ENCODE results near the gene NBPF3. TPM values are rescaled to one million over a fixed set of nuclear protein-coding genes. Genes with fewer than 3 reads are reported as not detected.

NBPF3 gene
- total RNA-seq, 4 donors from 2014 or later: 8.2 to 12.0 (median 9.2) TPM

GRCh38 chr1:21523297-21523813, 83.4 kb downstream of the NBPF3 start:
- H3K27ac ChIP-seq: no peak overlapping the region
- H3K36me3 ChIP-seq: no peaks in the 10 kb centered on the region
- no peak overlapping the region for H3K4me3 ChIP-seq
- no peaks in the 10 kb centered on the region for H3K9me3 ChIP-seq
- DNase-seq (ENCODE audit: low spot score in 2 of 2): no peak
- no peaks in the 10 kb centered on the region for H3K27me3 ChIP-seq
- H3K4me1 ChIP-seq: peaks cover 13% of the 10 kb centered on the region
- TF ChIP-seq POLR2AphosphoS5 (IDR thresholded peaks at IDR 0.05) (no peak), POLR2A (IDR thresholded peaks at IDR 0.05) (no peak), EP300 (IDR thresholded peaks at IDR 0.05) (no peak)
- TF ChIP-seq, protein P1, sequence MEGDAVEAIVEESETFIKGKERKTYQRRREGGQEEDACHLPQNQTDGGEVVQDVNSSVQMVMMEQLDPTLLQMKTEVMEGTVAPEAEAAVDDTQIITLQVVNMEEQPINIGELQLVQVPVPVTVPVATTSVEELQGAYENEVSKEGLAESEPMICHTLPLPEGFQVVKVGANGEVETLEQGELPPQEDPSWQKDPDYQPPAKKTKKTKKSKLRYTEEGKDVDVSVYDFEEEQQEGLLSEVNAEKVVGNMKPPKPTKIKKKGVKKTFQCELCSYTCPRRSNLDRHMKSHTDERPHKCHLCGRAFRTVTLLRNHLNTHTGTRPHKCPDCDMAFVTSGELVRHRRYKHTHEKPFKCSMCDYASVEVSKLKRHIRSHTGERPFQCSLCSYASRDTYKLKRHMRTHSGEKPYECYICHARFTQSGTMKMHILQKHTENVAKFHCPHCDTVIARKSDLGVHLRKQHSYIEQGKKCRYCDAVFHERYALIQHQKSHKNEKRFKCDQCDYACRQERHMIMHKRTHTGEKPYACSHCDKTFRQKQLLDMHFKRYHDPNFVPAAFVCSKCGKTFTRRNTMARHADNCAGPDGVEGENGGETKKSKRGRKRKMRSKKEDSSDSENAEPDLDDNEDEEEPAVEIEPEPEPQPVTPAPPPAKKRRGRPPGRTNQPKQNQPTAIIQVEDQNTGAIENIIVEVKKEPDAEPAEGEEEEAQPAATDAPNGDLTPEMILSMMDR (IDR thresholded peaks at IDR 0.05): no peak
- 66% methylated on average over 7 of the region's 7 CpGs for WGBS

DNA sequence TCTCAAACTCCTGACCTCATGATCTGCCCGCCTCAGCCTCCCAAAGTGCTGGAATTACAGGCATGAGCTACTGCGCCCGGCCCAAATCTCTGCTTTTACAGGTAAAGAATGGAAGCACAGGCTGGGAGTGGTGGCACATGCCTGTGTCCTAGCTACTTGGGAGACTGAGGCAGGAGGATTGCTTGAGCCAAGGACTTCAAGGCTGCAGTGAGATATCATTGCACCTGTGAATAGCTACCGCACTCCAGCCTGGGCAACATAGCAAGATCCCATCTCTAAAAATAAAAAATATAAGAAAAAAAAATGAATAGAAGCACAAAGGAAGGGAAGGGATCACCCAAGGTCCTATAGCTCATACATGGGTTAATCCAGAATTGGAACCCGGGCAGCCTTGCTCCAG, 84.3 kb downstream of the NBPF3 start:
- Histone ChIP-seq H3K27me3 (no peaks in the 10 kb centered on the region), H3K4me1 (peaks cover 13% of the 10 kb centered on the region), H3K36me3 (no peaks in the 10 kb centered on the region), H3K9me3 (no peaks in the 10 kb centered on the region), H3K27ac (no peak overlapping the region), H3K4me3 (no peak overlapping the region)
- TF ChIP-seq POLR2A (IDR thresholded peaks at IDR 0.05) (no peak), POLR2AphosphoS5 (IDR thresholded peaks at IDR 0.05) (no peak), EP300 (IDR thresholded peaks at IDR 0.05) (no peak)
- TF ChIP-seq, protein P1 (IDR thresholded peaks at IDR 0.05): no peak
- 83% methylated on average over 5 of the region's 5 CpGs for WGBS
- DNase-seq (ENCODE audit: low spot score in 2 of 2): no peak

GRCh38 chr1:21524686-21525339, 84.9 kb downstream of the NBPF3 start:
- 61% methylated on average over 14 of the region's 14 CpGs for WGBS
- no peak overlapping the region for H3K27ac ChIP-seq
- DNase-seq (ENCODE audit: low spot score in 2 of 2): no peak
- no peaks in the 10 kb centered on the region for H3K9me3 ChIP-seq
- no peaks in the 10 kb centered on the region for H3K36me3 ChIP-seq
- H3K4me3 ChIP-seq: no peak overlapping the region
- no peaks in the 10 kb centered on the region for H3K27me3 ChIP-seq
- peaks cover 13% of the 10 kb centered on the region for H3K4me1 ChIP-seq
- TF ChIP-seq EP300 (IDR thresholded peaks at IDR 0.05) (no peak), POLR2A (IDR thresholded peaks at IDR 0.05) (no peak)

GRCh38 chr1:21525340-21525717, 85.4 kb downstream of the NBPF3 start:
- H3K36me3 ChIP-seq: no peaks in the 10 kb centered on the region
- H3K4me1 ChIP-seq: peaks cover 13% of the 10 kb centered on the region
- TF ChIP-seq EP300 (IDR thresholded peaks at IDR 0.05): no peak
- TF ChIP-seq, protein P1 (IDR thresholded peaks at IDR 0.05): no peak
- no peak for TF ChIP-seq POLR2A (IDR thresholded peaks at IDR 0.05)
- TF ChIP-seq POLR2AphosphoS5 (IDR thresholded peaks at IDR 0.05): no peak
- H3K27ac ChIP-seq: no peak overlapping the region
- no peak overlapping the region for H3K4me3 ChIP-seq
- DNase-seq (ENCODE audit: low spot score in 2 of 2): no peak
- no peaks in the 10 kb centered on the region for H3K27me3 ChIP-seq
- 85% methylated on average over 7 of the region's 7 CpGs for WGBS
- no peaks in the 10 kb centered on the region for H3K9me3 ChIP-seq

DNA sequence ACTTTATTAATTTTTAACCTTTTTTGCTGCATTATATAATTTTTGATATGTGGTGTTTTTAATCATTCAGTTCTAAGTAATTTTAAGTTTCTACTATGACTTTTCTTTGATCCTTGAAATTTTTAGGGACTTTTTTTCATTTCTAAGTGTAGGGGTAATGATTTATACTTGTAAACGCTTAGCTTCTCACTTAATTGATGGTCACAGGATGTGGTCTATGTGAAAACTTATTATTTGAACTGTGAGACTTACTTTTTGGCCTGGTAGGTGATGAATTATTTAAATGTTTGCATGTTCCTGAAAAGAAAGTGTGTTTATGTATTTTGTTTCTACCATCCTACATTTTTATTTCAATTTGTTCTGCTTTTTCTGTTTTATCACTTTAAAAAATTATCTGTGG, 86.5 kb downstream of the NBPF3 start:
- H3K27ac ChIP-seq: no peak overlapping the region
- TF ChIP-seq POLR2A (IDR thresholded peaks at IDR 0.05) (no peak), EP300 (IDR thresholded peaks at IDR 0.05) (no peak), POLR2AphosphoS5 (IDR thresholded peaks at IDR 0.05) (no peak)
- TF ChIP-seq, protein P1 (IDR thresholded peaks at IDR 0.05): no peak
- 77% methylated on average over 1 of the region's 1 CpG for WGBS

More for the DNA sequence above, 86.5 kb downstream of the NBPF3 start:
- Histone ChIP-seq H3K36me3 (no peaks in the 10 kb centered on the region), H3K9me3 (no peaks in the 10 kb centered on the region), H3K27me3 (no peaks in the 10 kb centered on the region), H3K4me3 (no peak overlapping the region), H3K4me1 (peaks cover 10% of the 10 kb centered on the region)
- no peak for DNase-seq (ENCODE audit: low spot score in 2 of 2)
